ENCODE data around the gene SLC38A7.
A peak's percentile ranks its signal among the peaks of the same experiment; 100 is the strongest.
"Not testable (repeated sequence)": the region's sequence is repeated elsewhere in the genome, so short reads cannot be mapped to it uniquely, and the experiment has no call there.

The SLC38A7 gene

GRCh38 chr16:58684354-58685083 is at the start of gene SLC38A7:
Gene SLC38A7, minus strand, starts transcription at chr16:58684770. Its CDS starts 4,644 bp downstream, at chr16:58680126.
- DNase-seq, result peak; percentile 85

- peak; percentile 89 for DNase-seq
Observed at GRCh38 chr16:58733671-58734458, 49.3 kb upstream of the SLC38A7 start, which contains the start of gene GOT2. Gene GOT2, minus strand, starts transcription at chr16:58734316. Its CDS starts 88 bp downstream, at chr16:58734228.

- no peak for DNase-seq
Observed at GRCh38 chr16:58733248-58733670, 48.7 kb upstream of the SLC38A7 start.

- DNase-seq, result peak; percentile 25
Observed at GRCh38 chr16:58732545-58733247, 48.1 kb upstream of the SLC38A7 start.

- no peak for DNase-seq
Observed at GRCh38 chr16:58730724-58731370, 46.3 kb upstream of the SLC38A7 start.

GRCh38 chr16:58727796-58728568 is 43.4 kb upstream of the SLC38A7 start:
- no peak for DNase-seq

GRCh38 chr16:58727028-58727781 is 42.6 kb upstream of the SLC38A7 start:
- DNase-seq, result no peak

- DNase-seq, result no peak
Observed at GRCh38 chr16:58723109-58723508, 38.5 kb upstream of the SLC38A7 start.

- DNase-seq, result no peak
Observed at GRCh38 chr16:58717994-58718393, 33.4 kb upstream of the SLC38A7 start.

- no peak for DNase-seq
Observed at GRCh38 chr16:58716468-58716867, 31.9 kb upstream of the SLC38A7 start.

GRCh38 chr16:58713742-58714141 is 29.2 kb upstream of the SLC38A7 start:
- no peak for DNase-seq

- no peak for DNase-seq
Observed at GRCh38 chr16:58709333-58709732, 24.8 kb upstream of the SLC38A7 start.

GRCh38 chr16:58699151-58699550 is 14.6 kb upstream of the SLC38A7 start:
- no peak for DNase-seq

- DNase-seq, result no peak
Observed at GRCh38 chr16:58695368-58695767, 10.8 kb upstream of the SLC38A7 start.

- DNase-seq, result no peak
Observed at GRCh38 chr16:58692450-58692849, 7.9 kb upstream of the SLC38A7 start.

GRCh38 chr16:58686985-58687706 is 2.6 kb upstream of the SLC38A7 start:
- DNase-seq, result not testable (repeated sequence)

- no peak for DNase-seq
Observed at GRCh38 chr16:58685084-58685449, 497 bp upstream of the SLC38A7 start.

- DNase-seq, result no peak
Observed at GRCh38 chr16:58684001-58684353, 593 bp downstream of the SLC38A7 start.

- DNase-seq, result no peak
Observed at GRCh38 chr16:58679763-58680162, 4.8 kb downstream of the SLC38A7 start.

GRCh38 chr16:58678716-58679115 is 5.9 kb downstream of the SLC38A7 start:
- peak; percentile 14 for DNase-seq

- DNase-seq, result no peak
Observed at GRCh38 chr16:58678269-58678668, 6.3 kb downstream of the SLC38A7 start.
